Embryonic facial prominence (tissue), 1 donor: Measurements from ENCODE around the gene ENTR1.

Experiments used
- DNase-seq: peaks from one replicate; pipeline ENCODE4 v3.0.0-alpha.2; 2016; ENCODE audit errors: extremely low spot score

ENTR1 gene

GRCh38 chr9:136410500-136411287 is at the start of gene ENTR1, which contains the start of gene PMPCA:
Gene ENTR1 (minus strand): TSS chr9:136410614. CDS start chr9:136410397, 217 bp downstream.
Gene PMPCA (plus strand): TSS chr9:136410658. CDS start chr9:136410669, 11 bp downstream.
- peak; percentile 80 for DNase-seq

DNA sequence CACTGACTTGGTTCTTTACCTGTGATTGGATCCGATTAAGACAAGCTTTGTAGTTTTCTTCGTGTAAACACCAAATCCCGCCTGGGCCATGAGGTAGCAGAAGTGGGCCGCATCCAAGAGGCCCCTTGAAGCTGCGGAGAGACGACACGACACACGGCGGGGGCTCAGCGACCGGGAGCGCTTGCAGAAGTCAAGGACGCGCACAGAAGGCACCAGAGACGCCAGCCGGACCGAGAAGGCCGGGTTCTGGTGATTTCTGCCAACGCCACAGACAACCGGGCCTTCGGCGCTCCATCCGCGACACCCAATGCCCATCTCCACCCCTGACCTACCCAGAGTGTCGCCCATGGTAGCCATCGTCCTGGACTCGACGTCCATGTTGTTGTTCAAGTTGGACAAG is 49.0 kb upstream of the ENTR1 start:
- no peak for DNase-seq

- DNase-seq = no peak
Observed at GRCh38 chr9:136457326-136457725, 46.9 kb upstream of the ENTR1 start.

DNA sequence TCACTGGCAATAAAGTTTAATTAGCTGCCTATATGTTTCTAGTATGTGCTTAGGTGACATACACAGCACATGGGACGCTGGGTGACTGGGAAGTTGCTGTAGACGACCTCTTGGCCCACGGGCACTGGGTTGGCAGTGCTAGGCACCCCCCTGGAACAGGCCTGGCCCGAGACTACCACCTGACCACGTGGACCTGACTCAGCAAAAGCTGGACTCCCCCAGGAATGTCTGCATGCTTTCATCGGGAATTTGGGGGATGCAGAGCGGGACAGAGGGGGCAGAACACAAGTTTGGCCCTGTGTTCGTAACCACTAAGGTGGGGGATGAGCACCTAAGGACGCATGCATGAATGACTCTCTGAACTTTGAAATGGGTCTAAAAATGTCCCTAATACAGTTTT is 45.8 kb upstream of the ENTR1 start:
- DNase-seq = no peak

- DNase-seq = no peak
Observed at GRCh38 chr9:136455043-136456002, 44.9 kb upstream of the ENTR1 start.

DNA sequence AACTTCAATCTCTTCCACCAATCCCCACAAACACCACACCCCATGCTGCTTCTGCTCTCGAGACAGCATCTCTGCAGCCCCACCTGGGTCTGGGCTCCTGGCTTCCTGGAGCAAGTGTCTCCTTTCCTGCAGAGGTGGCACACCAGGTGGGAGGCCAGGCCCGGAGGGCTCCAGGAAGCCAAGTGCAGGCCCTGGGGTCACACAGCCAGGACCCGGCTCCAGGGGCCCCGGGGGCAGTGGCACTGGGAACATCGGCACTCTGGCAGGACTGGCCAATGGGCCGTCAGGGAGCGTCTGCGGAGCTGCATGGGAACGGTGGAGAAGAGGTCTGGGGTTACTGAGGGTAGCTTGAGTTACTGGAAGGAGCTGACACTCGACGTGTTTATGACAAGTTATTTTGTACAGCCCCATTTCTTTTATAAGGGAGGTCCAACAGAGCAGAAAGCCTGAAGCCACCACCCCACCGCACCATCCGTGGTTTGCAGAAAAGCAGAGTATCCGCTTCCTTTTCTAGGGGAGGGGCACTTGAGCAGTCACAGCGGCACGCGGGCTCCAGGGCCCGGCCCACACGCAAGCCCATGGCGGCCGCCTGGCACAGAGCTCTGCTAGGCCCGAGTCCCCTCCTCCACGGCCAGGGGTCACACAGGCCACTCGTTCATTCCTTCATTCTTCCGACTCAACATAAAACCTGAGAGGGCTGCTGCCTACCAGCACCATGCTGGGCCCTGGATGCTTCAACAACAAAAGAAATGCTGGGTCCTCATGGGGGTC is 43.8 kb upstream of the ENTR1 start:
- no peak for DNase-seq

GRCh38 chr9:136453326-136453725 is 42.9 kb upstream of the ENTR1 start:
- no peak for DNase-seq

GRCh38 chr9:136451221-136451877 is 40.9 kb upstream of the ENTR1 start:
- no peak for DNase-seq

DNA sequence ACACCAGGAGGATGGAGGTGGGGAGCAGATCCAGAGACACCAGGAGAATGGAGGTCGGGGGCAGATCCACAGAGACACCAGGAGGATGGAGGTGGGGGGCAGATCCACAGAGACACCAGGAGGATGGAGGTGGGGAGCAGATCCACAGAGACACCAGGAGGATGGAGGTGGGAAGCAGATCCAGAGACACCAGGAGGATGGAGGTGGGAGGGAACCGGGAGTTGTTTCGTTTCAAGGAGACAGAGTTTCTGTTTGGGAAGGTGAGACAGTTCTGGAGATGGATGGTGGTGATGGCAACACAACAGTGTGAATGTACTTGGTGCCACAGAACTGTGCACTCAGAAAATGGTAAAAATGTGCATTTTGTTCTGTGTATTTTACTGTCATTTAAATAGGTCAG is 38.2 kb upstream of the ENTR1 start:
- DNase-seq = no peak

GRCh38 chr9:136447173-136447778 is 36.9 kb upstream of the ENTR1 start:
- no peak for DNase-seq

DNA sequence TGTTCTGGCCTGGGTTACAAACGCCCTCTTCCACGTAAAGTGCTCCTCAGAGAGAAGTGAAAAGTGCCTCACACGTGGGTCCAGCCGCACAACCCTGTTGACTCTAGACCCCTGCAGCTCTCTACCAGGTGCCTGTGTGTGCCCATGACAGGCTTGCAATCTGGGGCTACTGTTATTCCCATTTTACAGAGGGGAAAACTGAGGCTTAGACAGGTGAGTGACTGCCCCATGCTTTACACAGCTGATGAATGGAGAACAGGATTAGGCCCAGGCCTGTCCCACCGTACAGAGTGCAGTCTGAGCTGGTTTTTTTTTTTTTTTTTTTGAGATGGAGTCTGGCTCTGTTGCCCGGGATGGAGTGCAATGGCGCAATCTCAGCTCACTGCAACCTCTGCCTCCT is 35.4 kb upstream of the ENTR1 start:
- DNase-seq = no peak

GRCh38 chr9:136444102-136444501 is 33.7 kb upstream of the ENTR1 start:
- DNase-seq = no peak

- no peak for DNase-seq
Observed at GRCh38 chr9:136443687-136444086, 33.3 kb upstream of the ENTR1 start.

DNA sequence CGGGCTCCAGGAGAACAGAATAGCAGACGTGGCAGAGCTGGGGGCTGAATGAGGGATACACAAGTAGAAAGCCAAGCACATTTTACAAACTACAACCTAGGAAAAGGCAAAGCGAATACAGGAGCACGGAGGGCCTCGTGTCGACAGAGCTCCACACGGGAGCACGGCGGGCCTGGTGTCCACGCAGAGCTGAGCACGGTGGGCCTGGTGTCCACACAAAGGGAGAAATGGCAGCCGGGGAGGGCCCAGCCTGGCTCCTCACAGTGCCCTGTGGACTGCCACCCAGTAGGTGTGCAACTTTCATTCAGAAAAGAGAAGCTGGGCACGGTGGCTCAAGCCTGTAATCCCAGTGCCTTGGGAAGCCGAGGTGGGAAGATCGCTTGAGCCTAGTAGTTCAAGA is 32.7 kb upstream of the ENTR1 start:
- no peak for DNase-seq

GRCh38 chr9:136442265-136442664 is 31.9 kb upstream of the ENTR1 start:
- DNase-seq = no peak

GRCh38 chr9:136441681-136442245 is 31.3 kb upstream of the ENTR1 start:
- DNase-seq = no peak

GRCh38 chr9:136441191-136441680 is 30.8 kb upstream of the ENTR1 start:
- no peak for DNase-seq

DNA sequence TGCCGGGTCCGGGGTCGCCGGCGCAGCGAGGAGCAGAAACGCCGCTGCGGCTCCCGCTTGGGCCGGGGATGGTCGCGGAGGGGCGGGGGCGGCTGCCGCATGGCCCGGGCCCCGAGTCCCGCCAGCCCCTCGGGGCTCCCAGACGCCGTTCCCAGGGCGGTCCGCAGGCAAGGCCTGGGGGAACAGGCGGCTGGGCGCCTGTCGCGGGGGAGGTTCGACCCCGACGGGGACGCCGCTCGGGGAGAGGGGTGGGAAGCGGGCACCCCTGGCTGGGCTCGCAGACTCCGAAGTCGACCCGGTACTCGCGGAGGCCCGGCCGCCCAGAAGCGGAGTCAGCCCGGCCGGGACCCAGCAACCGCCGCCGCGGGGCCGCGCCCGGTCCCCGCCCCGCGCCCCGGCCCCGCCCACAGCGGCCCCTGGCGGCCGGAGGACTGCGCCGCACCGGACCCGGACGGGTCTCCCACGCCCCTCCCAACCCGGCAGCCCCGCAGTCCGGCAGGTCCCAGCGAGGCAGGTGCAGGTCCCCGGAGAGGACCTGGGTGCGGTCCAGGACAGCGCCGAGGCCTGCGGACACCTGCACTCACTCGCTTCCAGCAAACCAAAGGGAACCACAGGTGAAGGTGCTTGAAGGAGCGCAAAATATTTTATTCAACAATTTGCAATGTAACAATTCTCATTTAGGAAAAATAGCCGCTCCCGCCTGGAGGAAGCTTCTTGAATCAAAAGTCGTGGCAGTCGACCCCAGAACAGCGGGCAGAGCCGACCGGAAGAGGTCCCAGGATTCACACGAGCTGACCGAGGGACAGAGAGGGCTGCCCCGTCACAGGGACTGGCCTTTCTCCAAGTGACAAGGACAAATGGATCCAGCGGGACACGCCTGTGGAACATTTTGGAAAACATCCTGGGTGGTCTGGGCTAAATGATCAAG is 29.3 kb upstream of the ENTR1 start, which contains the start of gene INPP5E:
Gene INPP5E, minus strand, starts transcription at position 365 of the 928 bp plus-strand sequence. CDS start 426 bp downstream, outside the sequence.
- DNase-seq = no peak
